Activated naive CD4-positive, alpha-beta T cell treated with anti-CD3 and anti-CD28 coated beads, Interleukin-2, amount 10 ng/mL, durations not matched to agents 7 days and 5 days (primary cell): ENCODE results near the gene LYZL4.

Experiments used
- CTCF ChIA-PET: fragments of 350-600 bp; sonication (Branson Sonifier 250); formaldehyde crosslinking; loops from one replicate; lab custom pipeline; 2021; ENCODE audit warnings: antibody characterized with exemption; lab: Charles Lee
- DNase-seq: peaks from one replicate; pipeline ENCODE4 v3.0.0-alpha.2; 2020
- H3K27ac Mint-ChIP-seq: one replicate; pipeline ENCODE4 v1.8.0; 2021; ENCODE audit warnings: mild to moderate bottlenecking, moderate library complexity, mixed read lengths
- H3K27me3 Mint-ChIP-seq: one replicate; pipeline ENCODE4 v1.8.0; 2021; ENCODE audit warnings: mild to moderate bottlenecking, mixed read lengths
- H3K36me3 Mint-ChIP-seq: one replicate; pipeline ENCODE4 v1.8.0; 2021; ENCODE audit warnings: mixed read lengths
- H3K4me1 Mint-ChIP-seq: one replicate; pipeline ENCODE4 v1.8.0; 2021; ENCODE audit warnings: mixed read lengths
- H3K4me3 Mint-ChIP-seq: one replicate; pipeline ENCODE4 v1.8.0; 2021; ENCODE audit warnings: mild to moderate bottlenecking, moderate library complexity, mixed read lengths
- H3K9me3 Mint-ChIP-seq: one replicate; pipeline ENCODE4 v1.8.0; 2021; ENCODE audit warnings: mixed read lengths

LYZL4 gene

GRCh38 chr3:42375121-42375800 is 35.1 kb downstream of the LYZL4 start:
- Mint-ChIP-seq H3K36me3 (no peaks in the 10 kb centered on the region), H3K4me1 (no peaks in the 10 kb centered on the region), H3K27me3 (no peaks in the 10 kb centered on the region), H3K9me3 (no peaks in the 10 kb centered on the region), H3K4me3 (no peak overlapping the region), H3K27ac (no peak overlapping the region)
- no peak for DNase-seq
- CTCF ChIA-PET = interaction anchor here (1.0 to 1.5 kb wide), 2 partner anchors 44 to 127 kb away, joined by 3 read pairs; no protein-coding TSS in a partner anchor

- DNase-seq = no peak
- Mint-ChIP-seq H3K9me3 (no peaks in the 10 kb centered on the region), H3K4me1 (no peaks in the 10 kb centered on the region), H3K4me3 (no peak overlapping the region), H3K27me3 (no peaks in the 10 kb centered on the region), H3K36me3 (no peaks in the 10 kb centered on the region), H3K27ac (no peak overlapping the region)
- CTCF ChIA-PET = no interaction called here
Measured at GRCh38 chr3:42371776-42372175, 38.6 kb downstream of the LYZL4 start.

DNA sequence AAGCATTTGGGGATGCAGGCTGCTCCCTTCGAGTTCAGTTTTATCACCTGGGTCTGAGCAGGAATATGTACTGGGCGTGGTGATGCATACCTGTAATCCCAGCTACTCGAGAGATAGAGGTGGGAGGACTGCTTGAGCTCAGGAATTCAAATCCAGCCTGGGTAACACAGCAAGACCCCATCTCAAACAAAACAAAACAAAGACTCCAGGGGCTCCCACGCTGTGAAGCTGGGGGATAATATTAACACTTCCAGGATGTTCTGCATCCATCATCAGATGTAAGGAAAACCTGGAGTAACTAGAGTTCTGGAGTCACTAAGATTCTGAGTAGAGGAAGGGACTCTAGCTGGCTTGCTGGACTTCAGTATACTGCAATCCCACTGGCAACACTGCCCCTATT is 40.6 kb downstream of the LYZL4 start:
- H3K27ac Mint-ChIP-seq = no peak overlapping the region
- no peaks in the 10 kb centered on the region for H3K27me3 Mint-ChIP-seq
- no peaks in the 10 kb centered on the region for H3K36me3 Mint-ChIP-seq
- no peaks in the 10 kb centered on the region for H3K4me1 Mint-ChIP-seq
- no peak for DNase-seq
- CTCF ChIA-PET = no interaction called here
- H3K9me3 Mint-ChIP-seq = peaks cover 5% of the 10 kb centered on the region
- no peak overlapping the region for H3K4me3 Mint-ChIP-seq

- Mint-ChIP-seq H3K4me3 (no peak overlapping the region), H3K4me1 (no peaks in the 10 kb centered on the region), H3K27me3 (peaks cover under 1% of the 10 kb centered on the region), H3K9me3 (peaks cover 5% of the 10 kb centered on the region), H3K27ac (no peak overlapping the region), H3K36me3 (no peaks in the 10 kb centered on the region)
- no peak for DNase-seq
- CTCF ChIA-PET = no interaction called here
Measured at GRCh38 chr3:42369304-42369703, 41.1 kb downstream of the LYZL4 start.

DNA sequence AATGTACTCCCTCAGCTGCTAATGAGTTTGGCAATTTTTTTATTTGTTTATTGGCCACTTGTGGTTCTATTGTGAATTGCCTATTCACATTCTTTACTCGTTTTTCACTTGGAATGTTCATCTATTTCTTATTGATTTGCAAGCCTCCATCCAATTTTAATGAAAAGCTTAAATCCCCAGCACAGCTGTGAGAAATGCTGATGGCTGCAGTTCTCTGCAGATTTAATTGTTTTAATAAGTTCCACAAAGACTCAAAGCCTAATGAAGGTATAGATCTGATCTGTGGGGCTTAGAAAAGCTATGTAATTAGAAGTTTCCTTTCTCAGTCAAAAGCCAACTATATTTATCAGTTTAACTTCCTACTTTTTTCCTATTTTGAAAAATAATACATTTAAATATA is 41.5 kb downstream of the LYZL4 start:
- no peak overlapping the region for H3K27ac Mint-ChIP-seq
- CTCF ChIA-PET = interaction anchor here (0.7 kb wide), 1 partner anchor 121 kb away, joined by 3 read pairs; no protein-coding TSS in a partner anchor
- H3K36me3 Mint-ChIP-seq = no peaks in the 10 kb centered on the region
- no peak for DNase-seq
- no peak overlapping the region for H3K4me3 Mint-ChIP-seq
- H3K4me1 Mint-ChIP-seq = no peaks in the 10 kb centered on the region
- peaks cover 5% of the 10 kb centered on the region for H3K9me3 Mint-ChIP-seq
- peaks cover 5% of the 10 kb centered on the region for H3K27me3 Mint-ChIP-seq

DNA sequence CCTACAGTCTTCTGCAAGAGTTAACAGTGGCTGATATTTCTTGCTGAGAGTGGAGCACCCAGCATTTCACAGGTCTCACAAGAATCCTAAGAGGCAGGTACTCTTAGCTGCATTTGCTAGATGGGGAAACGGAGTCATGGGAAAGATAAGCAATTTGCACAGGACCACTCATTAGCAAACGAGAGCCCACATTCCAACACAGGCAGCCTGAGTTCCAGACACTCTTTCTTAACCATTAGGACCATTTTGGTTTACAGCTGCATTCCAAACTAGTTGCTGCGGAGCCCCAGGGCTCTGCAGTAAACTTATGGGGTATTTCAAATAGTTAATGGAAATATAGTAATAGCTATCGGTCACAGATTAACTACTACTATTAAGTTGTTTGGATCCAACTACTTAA is 42.5 kb downstream of the LYZL4 start:
- CTCF ChIA-PET = interaction anchor here (0.7 kb wide), 1 partner anchor 120 kb away, joined by 3 read pairs; no protein-coding TSS in a partner anchor
- no peak overlapping the region for H3K4me3 Mint-ChIP-seq

GRCh38 chr3:42366550-42366949 is 43.9 kb downstream of the LYZL4 start:
- H3K36me3 Mint-ChIP-seq = no peaks in the 10 kb centered on the region
- H3K4me1 Mint-ChIP-seq = no peaks in the 10 kb centered on the region
- CTCF ChIA-PET = no interaction called here
- peaks cover 5% of the 10 kb centered on the region for H3K9me3 Mint-ChIP-seq
- DNase-seq = no peak
- no peak overlapping the region for H3K4me3 Mint-ChIP-seq
- no peak overlapping the region for H3K27ac Mint-ChIP-seq
- H3K27me3 Mint-ChIP-seq = peaks cover 6% of the 10 kb centered on the region

More for the DNA sequence above, 42.5 kb downstream of the LYZL4 start:
- Mint-ChIP-seq H3K27ac (no peak overlapping the region), H3K4me1 (no peaks in the 10 kb centered on the region), H3K9me3 (peaks cover 5% of the 10 kb centered on the region), H3K36me3 (no peaks in the 10 kb centered on the region), H3K27me3 (peaks cover 6% of the 10 kb centered on the region)
- no peak for DNase-seq

GRCh38 chr3:42357335-42357734 is 53.1 kb downstream of the LYZL4 start:
- H3K4me1 Mint-ChIP-seq = no peaks in the 10 kb centered on the region
- H3K27ac Mint-ChIP-seq = no peak overlapping the region
- CTCF ChIA-PET = no interaction called here
- no peaks in the 10 kb centered on the region for H3K36me3 Mint-ChIP-seq
- DNase-seq = no peak
- peaks cover 7% of the 10 kb centered on the region for H3K27me3 Mint-ChIP-seq
- H3K4me3 Mint-ChIP-seq = no peak overlapping the region
- no peaks in the 10 kb centered on the region for H3K9me3 Mint-ChIP-seq

DNA sequence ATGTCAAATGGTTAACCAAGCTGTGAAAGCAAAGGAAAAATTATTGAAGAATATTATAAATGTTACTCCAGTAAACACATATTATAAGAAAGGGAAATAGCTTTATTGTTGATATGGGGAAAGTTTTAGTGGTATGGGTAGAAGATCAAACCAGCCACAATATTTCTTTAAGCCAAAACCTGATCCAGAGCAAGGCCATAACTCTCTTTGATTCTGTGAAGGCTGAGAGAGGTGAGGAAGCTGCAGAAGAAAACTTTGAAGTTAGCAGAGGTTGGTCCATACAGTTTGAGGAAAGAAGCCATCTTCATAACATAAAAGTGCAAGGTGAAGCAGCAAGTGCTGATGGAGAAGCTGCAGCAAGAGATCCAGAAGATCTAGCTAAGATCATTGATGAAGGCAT is 54.8 kb downstream of the LYZL4 start:
- H3K27me3 Mint-ChIP-seq = peaks cover 7% of the 10 kb centered on the region
- no peak for DNase-seq
- no peak overlapping the region for H3K4me3 Mint-ChIP-seq
- H3K27ac Mint-ChIP-seq = no peak overlapping the region
- no peaks in the 10 kb centered on the region for H3K36me3 Mint-ChIP-seq
- no peaks in the 10 kb centered on the region for H3K9me3 Mint-ChIP-seq
- CTCF ChIA-PET = interaction anchor here (0.9 kb wide), 1 partner anchor 82 kb away, joined by 3 read pairs; no protein-coding TSS in a partner anchor
- no peaks in the 10 kb centered on the region for H3K4me1 Mint-ChIP-seq

DNA sequence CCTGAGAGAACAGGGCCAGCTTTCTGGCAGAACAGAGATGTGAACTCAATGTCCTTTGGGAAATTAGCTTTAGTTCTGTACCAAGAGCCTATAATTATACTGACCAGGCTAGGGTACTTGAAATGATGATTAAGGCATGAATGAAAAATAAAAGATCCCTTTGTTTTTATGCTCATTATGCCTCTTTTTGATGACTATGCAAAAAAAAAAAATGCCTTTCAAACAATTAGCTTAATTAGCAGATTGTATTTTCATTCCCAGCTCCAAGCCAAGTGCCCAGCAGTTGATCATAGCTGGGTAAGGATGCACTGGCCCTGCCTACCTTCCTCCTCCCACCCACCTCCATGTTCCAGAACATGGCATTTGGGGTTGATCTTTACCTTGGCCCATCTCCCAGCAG is 56.8 kb downstream of the LYZL4 start:
- Mint-ChIP-seq H3K4me3 (no peak overlapping the region), H3K27me3 (peaks cover 7% of the 10 kb centered on the region), H3K27ac (no peak overlapping the region), H3K9me3 (no peaks in the 10 kb centered on the region), H3K36me3 (no peaks in the 10 kb centered on the region), H3K4me1 (no peaks in the 10 kb centered on the region)
- no peak for DNase-seq
- CTCF ChIA-PET = no interaction called here

DNA sequence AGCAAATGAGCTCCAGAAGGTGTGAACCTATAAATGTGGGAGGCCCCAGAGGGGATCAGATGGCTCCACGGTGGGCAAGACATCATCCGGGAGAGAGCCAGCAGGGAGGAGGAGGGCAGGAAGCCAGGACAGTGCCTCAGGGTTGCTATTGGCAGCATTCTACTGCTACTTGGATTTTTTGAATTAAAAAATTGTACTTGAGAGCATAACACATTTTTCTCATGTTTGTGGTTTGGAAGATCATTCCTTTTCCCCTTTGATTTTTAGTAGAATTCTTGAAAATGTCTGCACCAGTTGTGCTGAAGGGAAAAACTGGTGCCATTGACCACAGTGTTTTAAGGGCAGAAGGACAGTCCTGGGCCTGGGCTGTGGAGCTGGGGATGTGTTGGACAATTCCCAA is 59.2 kb downstream of the LYZL4 start:
- no peak for DNase-seq
- no peaks in the 10 kb centered on the region for H3K9me3 Mint-ChIP-seq
- CTCF ChIA-PET = no interaction called here
- peaks cover 7% of the 10 kb centered on the region for H3K27me3 Mint-ChIP-seq
- no peaks in the 10 kb centered on the region for H3K36me3 Mint-ChIP-seq
- peaks cover 1% of the 10 kb centered on the region for H3K4me1 Mint-ChIP-seq
- H3K27ac Mint-ChIP-seq = no peak overlapping the region
- no peak overlapping the region for H3K4me3 Mint-ChIP-seq

DNA sequence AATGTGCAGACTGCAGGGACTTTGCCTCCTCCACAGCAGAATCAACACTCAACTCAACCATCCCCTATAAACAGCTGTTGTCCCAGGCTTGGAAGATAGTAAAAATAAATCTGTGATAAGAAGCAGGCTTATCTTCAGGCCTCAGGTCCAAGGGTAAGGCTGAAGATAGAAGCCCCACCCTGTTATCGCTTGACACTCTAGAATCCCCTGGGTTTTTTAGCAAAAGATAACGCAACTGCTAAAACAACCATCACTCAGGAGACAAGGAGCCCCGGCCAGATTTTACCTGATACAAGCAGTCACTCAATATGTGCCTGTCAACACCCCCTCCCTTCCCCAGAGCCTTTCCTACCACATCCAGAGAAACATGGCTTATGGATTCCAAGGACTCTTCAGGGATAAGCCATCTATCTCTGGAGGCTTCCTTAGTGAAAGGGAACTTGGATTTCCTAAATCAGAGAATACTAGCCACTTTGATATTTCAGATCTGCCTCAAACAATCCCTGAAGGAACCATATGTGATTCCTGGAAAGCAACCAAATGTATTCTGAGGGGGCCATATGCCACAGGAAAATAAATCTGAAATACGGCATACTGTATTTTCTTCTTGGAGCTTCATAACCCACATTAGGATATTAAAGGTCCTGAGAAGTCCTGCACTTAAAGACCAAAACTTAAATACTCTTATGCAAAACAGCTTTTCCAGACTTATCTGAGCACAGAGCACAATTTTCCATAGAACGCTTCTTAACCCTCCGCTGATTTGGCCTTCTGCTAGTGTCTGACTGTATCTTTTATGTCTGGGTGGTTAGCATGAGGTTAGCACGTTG is 60.4 kb downstream of the LYZL4 start:
- no peak for DNase-seq
- Mint-ChIP-seq H3K4me1 (peaks cover 12% of the 10 kb centered on the region), H3K4me3 (no peak overlapping the region), H3K27me3 (peaks cover 7% of the 10 kb centered on the region), H3K9me3 (no peaks in the 10 kb centered on the region), H3K36me3 (no peaks in the 10 kb centered on the region), H3K27ac (no peak overlapping the region)
- CTCF ChIA-PET = no interaction called here

GRCh38 chr3:42347928-42348327 is 62.5 kb downstream of the LYZL4 start:
- Mint-ChIP-seq H3K4me3 (no peak overlapping the region), H3K27ac (no peak overlapping the region), H3K27me3 (no peaks in the 10 kb centered on the region), H3K36me3 (no peaks in the 10 kb centered on the region), H3K4me1 (peaks cover 12% of the 10 kb centered on the region), H3K9me3 (no peaks in the 10 kb centered on the region)
- CTCF ChIA-PET = no interaction called here
- no peak for DNase-seq
